Adipocyte (in vitro differentiated cells): ENCODE data around the gene ANK3.

Experiments
- DNase-seq: peaks from one replicate; pipeline ENCODE4 v3.0.0-alpha.2; 2015; ENCODE audit warnings: low read depth
- H3K27me3 ChIP-seq: replicated peaks from 2 replicates; pipeline ENCODE4 v1.7.0; 2013; ENCODE audit warnings: mild to moderate bottlenecking, low read length, moderate library complexity; ENCODE audit not compliant: control insufficient read depth, insufficient read depth
- H3K36me3 ChIP-seq: 2 replicates; pipeline ENCODE4 v1.7.0; 2013; ENCODE audit warnings: low read length, mild to moderate bottlenecking, moderate library complexity; ENCODE audit not compliant: control insufficient read depth, insufficient read depth, severe bottlenecking
- H3K4me1 ChIP-seq: 2 replicates; pipeline ENCODE4 v1.7.0; 2013; ENCODE audit warnings: mild to moderate bottlenecking, low read length, moderate library complexity; ENCODE audit not compliant: control insufficient read depth, insufficient read depth
- H3K4me3 ChIP-seq: 2 replicates; pipeline ENCODE4 v1.7.0; 2013; ENCODE audit warnings: mild to moderate bottlenecking, low read length, moderate library complexity
- H3K9ac ChIP-seq: 2 replicates; pipeline ENCODE4 v1.7.0; 2013; ENCODE audit warnings: mild to moderate bottlenecking, low read length, moderate library complexity
- H3K9me3 ChIP-seq: 2 replicates; pipeline ENCODE4 v1.7.0; 2013; ENCODE audit warnings: mild to moderate bottlenecking, low read length, moderate library complexity; ENCODE audit not compliant: control insufficient read depth

ANK3 gene

GRCh38 chr10:60142736-60143135 lies 246.9 kb downstream of the ANK3 start:
- no peaks in the 10 kb centered on the region for H3K27me3 ChIP-seq
- H3K36me3 ChIP-seq = no peaks in the 10 kb centered on the region
- no peak for DNase-seq
- H3K9me3 ChIP-seq = no peaks in the 10 kb centered on the region
- no peak overlapping the region for H3K9ac ChIP-seq
- peaks cover 41% of the 10 kb centered on the region for H3K4me1 ChIP-seq
- no peak overlapping the region for H3K4me3 ChIP-seq

- no peak for DNase-seq
- peaks cover 41% of the 10 kb centered on the region for H3K4me1 ChIP-seq
- H3K9me3 ChIP-seq = no peaks in the 10 kb centered on the region
- no peaks in the 10 kb centered on the region for H3K36me3 ChIP-seq
- no peaks in the 10 kb centered on the region for H3K27me3 ChIP-seq
- H3K9ac ChIP-seq = peak overlapping the region; percentile 10
- H3K4me3 ChIP-seq = peak overlapping the region; percentile 30
These were observed 247.6 kb downstream of the ANK3 start for GRCh38 chr10:60141896-60142559.

DNA sequence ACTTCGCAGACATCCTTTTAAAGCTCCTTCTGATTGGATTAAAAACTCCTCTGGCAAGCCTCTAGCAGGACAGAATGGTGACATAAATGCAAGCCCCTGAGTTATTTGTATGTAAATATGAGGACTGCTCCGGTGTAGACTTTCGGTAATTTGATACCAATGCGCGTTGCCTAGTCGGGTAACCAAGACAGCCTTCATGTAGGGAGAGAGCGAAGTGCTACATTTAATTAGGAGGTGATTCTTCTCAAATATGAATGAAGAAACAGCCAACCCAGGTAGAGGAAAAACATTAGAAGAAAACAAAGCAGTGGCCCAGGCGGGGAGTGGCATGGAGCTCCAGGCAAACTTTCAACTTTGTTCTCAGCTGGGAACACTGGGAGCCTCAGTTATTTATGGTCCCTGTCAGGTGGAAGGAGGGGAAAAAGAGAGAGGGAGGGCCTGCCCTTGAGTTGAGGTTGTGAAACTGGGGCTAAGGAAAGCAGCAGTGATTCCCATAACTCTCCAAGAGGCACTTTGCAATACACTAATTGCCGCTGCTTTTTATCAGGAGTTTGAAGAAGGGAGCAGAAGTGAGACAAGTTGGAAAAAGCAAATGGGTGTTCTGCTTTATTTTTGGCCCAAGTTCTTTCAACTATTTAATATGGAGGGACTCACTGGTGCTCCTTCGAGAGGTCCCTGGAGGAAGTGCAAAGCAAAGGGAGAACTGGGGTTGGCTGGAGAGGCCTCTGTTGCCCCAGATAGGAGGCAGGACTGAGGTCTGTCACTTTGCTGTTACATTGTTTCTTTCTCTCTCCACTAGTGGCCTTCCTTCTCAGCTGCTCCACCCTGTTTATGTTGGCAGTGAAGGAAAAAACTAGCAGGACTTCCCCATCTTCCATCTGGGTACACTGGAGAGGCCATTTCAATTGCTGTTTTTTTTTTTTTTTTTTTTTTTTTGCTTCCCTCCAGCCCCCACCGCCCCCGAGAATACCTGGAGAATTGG lies 248.7 kb downstream of the ANK3 start:
- peak overlapping the region; percentile 10 for H3K9ac ChIP-seq
- peaks cover 41% of the 10 kb centered on the region for H3K4me1 ChIP-seq
- no peaks in the 10 kb centered on the region for H3K9me3 ChIP-seq
- peak; percentile 9 for DNase-seq
- no peaks in the 10 kb centered on the region for H3K27me3 ChIP-seq
- H3K4me3 ChIP-seq = peak overlapping the region; percentile 73
- H3K36me3 ChIP-seq = no peaks in the 10 kb centered on the region

GRCh38 chr10:60139798-60140566 lies 249.7 kb downstream of the ANK3 start:
- peak overlapping the region; percentile 73 for H3K4me3 ChIP-seq
- peaks cover 41% of the 10 kb centered on the region for H3K4me1 ChIP-seq
- peak overlapping the region; percentile 56 for H3K9ac ChIP-seq
- H3K27me3 ChIP-seq = no peaks in the 10 kb centered on the region
- no peaks in the 10 kb centered on the region for H3K36me3 ChIP-seq
- no peaks in the 10 kb centered on the region for H3K9me3 ChIP-seq
- DNase-seq = peak; percentile 69

GRCh38 chr10:60139290-60139689 lies 250.4 kb downstream of the ANK3 start:
- peak overlapping the region; percentile 73 for H3K4me3 ChIP-seq
- no peaks in the 10 kb centered on the region for H3K27me3 ChIP-seq
- H3K36me3 ChIP-seq = no peaks in the 10 kb centered on the region

GRCh38 chr10:60138842-60139241 lies 250.8 kb downstream of the ANK3 start:
- no peak for DNase-seq
- H3K4me3 ChIP-seq = peak overlapping the region; percentile 73

More at GRCh38 chr10:60139290-60139689, 250.4 kb downstream of the ANK3 start:
- DNase-seq = peak; percentile 6
- no peak overlapping the region for H3K9ac ChIP-seq
- H3K9me3 ChIP-seq = no peaks in the 10 kb centered on the region
- H3K4me1 ChIP-seq = peaks cover 41% of the 10 kb centered on the region

DNA sequence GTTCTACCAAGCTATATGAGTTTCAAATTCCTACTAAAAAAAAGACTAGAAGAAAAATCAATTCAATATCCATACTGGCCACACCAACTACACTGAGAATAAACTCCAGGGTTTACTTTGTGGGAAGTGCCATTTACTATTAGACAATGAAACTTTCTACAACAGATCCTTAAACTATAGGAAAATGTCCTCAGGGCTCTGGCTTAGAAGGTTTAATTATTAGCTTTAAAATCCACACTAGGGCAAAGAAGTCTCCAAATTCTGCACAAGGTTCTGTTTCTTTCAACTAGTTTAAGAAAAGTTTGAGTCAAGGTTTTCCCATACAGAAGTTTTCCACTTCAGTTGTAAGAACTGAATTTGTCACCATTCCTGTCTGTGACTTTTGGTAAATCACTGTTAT lies 251.6 kb downstream of the ANK3 start:
- H3K27me3 ChIP-seq = no peaks in the 10 kb centered on the region
- no peaks in the 10 kb centered on the region for H3K9me3 ChIP-seq
- no peaks in the 10 kb centered on the region for H3K36me3 ChIP-seq
- no peak for DNase-seq
- H3K4me3 ChIP-seq = no peak overlapping the region
- H3K9ac ChIP-seq = no peak overlapping the region
- peaks cover 41% of the 10 kb centered on the region for H3K4me1 ChIP-seq

More at GRCh38 chr10:60138842-60139241, 250.8 kb downstream of the ANK3 start:
- H3K36me3 ChIP-seq = no peaks in the 10 kb centered on the region
- H3K27me3 ChIP-seq = no peaks in the 10 kb centered on the region
- H3K9me3 ChIP-seq = no peaks in the 10 kb centered on the region
- no peak overlapping the region for H3K9ac ChIP-seq
- H3K4me1 ChIP-seq = peaks cover 41% of the 10 kb centered on the region

- no peak for DNase-seq
- H3K27me3 ChIP-seq = no peaks in the 10 kb centered on the region
- no peaks in the 10 kb centered on the region for H3K36me3 ChIP-seq
- peaks cover 41% of the 10 kb centered on the region for H3K4me1 ChIP-seq
- no peak overlapping the region for H3K9ac ChIP-seq
- H3K4me3 ChIP-seq = no peak overlapping the region
- H3K9me3 ChIP-seq = no peaks in the 10 kb centered on the region
These were observed 252.2 kb downstream of the ANK3 start for GRCh38 chr10:60137292-60137992.

DNA sequence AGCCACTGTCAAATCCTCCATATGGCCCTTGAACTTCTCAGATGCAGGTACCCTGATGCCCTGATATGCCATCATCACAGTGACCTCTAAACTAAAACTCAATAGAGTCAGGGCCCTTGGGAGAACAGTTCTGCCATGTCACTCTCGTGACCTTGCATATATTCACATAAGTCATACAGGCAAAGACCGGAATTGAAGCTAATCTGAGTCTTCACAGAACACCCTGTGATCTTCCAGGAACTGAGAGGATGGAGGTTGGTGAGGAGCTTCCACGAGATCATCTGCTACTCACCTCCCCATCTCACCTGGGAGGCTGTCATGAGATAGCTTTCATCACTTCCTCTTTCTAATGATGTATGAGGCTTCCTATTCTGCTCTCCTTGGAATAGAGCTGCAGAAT lies 254.7 kb downstream of the ANK3 start:
- no peak overlapping the region for H3K4me3 ChIP-seq
- no peak for DNase-seq
- H3K4me1 ChIP-seq = peaks cover 24% of the 10 kb centered on the region
- no peaks in the 10 kb centered on the region for H3K36me3 ChIP-seq
- no peaks in the 10 kb centered on the region for H3K27me3 ChIP-seq
- no peaks in the 10 kb centered on the region for H3K9me3 ChIP-seq
- H3K9ac ChIP-seq = no peak overlapping the region

DNA sequence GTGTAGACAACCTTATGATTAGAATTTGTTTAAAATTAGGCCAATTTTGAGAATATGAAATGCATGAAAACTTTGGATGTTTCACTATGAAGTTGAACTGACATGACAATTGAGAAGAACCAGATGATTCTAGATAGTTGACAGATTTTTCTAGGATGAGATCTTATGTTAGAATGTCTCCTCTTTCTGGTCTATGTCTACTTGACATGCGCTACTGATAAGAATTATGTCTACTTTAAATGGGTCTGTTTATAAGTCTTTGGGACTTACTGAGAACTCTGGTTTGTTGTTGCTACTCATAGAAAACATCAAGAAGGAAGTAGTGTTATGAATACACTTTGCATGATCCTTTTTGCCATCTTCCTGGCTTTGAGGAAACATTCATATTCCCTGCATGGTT lies 255.1 kb downstream of the ANK3 start:
- peaks cover 22% of the 10 kb centered on the region for H3K4me1 ChIP-seq

More for the DNA sequence above, 255.1 kb downstream of the ANK3 start:
- Histone ChIP-seq H3K9ac (no peak overlapping the region), H3K9me3 (no peaks in the 10 kb centered on the region), H3K4me3 (no peak overlapping the region), H3K36me3 (no peaks in the 10 kb centered on the region), H3K27me3 (no peaks in the 10 kb centered on the region)
- no peak for DNase-seq
